ENCODE measurements around the gene SLC35E4.

SLC35E4 gene

GRCh38 chr22:30640839-30641430 is 5.4 kb downstream of the SLC35E4 start:
- H3K4me3 ChIP-seq (ENCODE audit: low read depth, low read length): no peak overlapping the region
- TF ChIP-seq, protein P1, sequence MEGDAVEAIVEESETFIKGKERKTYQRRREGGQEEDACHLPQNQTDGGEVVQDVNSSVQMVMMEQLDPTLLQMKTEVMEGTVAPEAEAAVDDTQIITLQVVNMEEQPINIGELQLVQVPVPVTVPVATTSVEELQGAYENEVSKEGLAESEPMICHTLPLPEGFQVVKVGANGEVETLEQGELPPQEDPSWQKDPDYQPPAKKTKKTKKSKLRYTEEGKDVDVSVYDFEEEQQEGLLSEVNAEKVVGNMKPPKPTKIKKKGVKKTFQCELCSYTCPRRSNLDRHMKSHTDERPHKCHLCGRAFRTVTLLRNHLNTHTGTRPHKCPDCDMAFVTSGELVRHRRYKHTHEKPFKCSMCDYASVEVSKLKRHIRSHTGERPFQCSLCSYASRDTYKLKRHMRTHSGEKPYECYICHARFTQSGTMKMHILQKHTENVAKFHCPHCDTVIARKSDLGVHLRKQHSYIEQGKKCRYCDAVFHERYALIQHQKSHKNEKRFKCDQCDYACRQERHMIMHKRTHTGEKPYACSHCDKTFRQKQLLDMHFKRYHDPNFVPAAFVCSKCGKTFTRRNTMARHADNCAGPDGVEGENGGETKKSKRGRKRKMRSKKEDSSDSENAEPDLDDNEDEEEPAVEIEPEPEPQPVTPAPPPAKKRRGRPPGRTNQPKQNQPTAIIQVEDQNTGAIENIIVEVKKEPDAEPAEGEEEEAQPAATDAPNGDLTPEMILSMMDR (conservative IDR thresholded peaks at IDR 0.05; ENCODE audit: low read depth, low read length): no peak
- DNase-seq (ENCODE audit: low read depth): no peak

DNA sequence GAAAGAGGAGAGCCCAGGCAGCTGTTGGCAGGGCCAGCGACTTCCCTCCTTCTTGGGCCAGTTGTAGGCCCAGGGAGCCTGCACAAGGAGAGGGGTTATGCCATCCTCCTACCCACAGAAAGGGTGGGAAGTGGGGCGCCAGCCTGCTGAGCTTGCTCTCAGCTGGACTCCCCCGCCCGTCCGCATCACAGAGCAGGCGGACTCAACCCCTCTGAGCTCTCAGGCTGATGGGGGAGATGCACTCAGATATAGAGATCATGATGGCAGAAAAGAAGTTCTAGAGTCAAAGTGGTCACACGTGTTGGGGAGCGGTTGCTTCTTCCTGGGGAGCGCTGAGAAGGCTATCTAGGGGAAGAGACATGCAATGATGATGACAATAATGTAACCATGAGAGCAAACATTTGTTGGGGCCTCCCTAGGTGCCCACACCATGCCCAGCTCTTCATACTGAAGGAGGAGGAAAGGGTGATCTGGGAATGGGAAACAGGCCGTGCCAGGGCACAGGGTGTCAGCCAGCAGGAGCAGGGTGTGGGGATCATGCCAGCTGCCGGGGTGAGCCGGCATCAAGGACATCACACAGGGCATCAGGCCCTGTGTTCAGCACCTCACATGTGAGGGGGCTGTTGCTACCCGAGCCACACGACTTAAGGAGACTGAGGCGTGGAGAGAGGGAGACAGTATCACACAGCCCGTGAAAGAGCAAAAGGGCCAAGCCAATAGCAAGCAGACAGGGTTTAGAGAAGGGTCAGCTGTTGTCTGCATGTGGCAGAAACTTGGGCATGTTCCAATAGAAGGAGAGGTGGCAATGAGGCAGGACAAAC is 7.7 kb downstream of the SLC35E4 start:
- DNase-seq (ENCODE audit: low read depth): no peak
- H3K4me3 ChIP-seq (ENCODE audit: low read depth, low read length): no peak overlapping the region
- TF ChIP-seq, protein P1 (conservative IDR thresholded peaks at IDR 0.05; ENCODE audit: low read depth, low read length): no peak

DNA sequence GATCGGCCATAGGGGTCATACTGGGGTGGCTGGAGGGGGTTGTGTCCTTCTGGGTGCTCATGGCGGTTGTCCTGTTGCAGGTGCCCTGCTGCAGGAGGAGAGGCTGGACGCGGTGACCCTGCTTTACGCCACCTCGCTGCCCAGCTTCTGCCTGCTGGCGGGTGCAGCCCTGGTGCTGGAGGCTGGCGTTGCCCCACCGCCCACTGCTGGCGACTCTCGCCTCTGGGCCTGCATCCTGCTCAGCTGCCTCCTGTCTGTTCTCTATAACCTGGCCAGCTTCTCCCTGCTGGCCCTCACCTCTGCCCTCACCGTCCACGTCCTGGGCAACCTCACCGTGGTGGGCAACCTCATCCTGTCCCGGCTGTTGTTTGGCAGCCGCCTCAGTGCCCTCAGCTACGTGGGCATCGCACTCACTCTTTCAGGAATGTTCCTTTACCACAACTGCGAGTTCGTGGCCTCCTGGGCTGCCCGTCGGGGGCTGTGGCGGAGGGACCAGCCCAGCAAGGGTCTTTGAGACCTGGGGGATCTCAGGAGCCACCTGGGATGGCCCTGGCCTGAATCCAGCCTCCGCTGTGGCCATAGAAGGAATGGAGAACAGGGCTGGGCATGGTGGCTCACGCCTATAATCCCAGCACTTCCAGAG is 11.1 kb downstream of the SLC35E4 start:
- H3K4me3 ChIP-seq (ENCODE audit: low read depth, low read length): no peak overlapping the region
- TF ChIP-seq, protein P1 (conservative IDR thresholded peaks at IDR 0.05; ENCODE audit: low read depth, low read length): no peak
- no peak for DNase-seq (ENCODE audit: low read depth)

DNA sequence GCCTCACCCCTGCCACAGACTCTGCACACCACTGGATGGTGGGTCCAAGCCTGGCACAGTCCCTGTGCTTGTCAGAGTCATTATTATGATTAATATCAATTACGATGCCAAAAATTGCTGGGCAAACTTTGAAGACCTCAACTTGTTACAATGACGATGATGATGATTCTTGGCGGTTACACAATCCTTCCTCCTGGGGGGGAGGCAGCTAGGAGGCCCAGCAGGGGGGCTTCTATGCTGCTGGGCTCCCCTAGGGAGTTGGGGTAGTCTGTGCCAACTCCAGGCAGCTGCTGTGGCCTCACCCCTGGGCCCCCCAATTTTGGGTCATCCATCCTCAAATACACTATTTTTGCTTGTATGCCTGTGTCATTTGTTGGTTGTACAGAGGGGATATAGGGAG is 12.0 kb downstream of the SLC35E4 start:
- TF ChIP-seq, protein P1 (conservative IDR thresholded peaks at IDR 0.05; ENCODE audit: low read depth, low read length): no peak
- no peak overlapping the region for H3K4me3 ChIP-seq (ENCODE audit: low read depth, low read length)
- no peak for DNase-seq (ENCODE audit: low read depth)

GRCh38 chr22:30648825-30649224 is 13.2 kb downstream of the SLC35E4 start:
- no peak overlapping the region for H3K4me3 ChIP-seq (ENCODE audit: low read depth, low read length)
- TF ChIP-seq, protein P1 (conservative IDR thresholded peaks at IDR 0.05; ENCODE audit: low read depth, low read length): no peak
- no peak for DNase-seq (ENCODE audit: low read depth)

DNA sequence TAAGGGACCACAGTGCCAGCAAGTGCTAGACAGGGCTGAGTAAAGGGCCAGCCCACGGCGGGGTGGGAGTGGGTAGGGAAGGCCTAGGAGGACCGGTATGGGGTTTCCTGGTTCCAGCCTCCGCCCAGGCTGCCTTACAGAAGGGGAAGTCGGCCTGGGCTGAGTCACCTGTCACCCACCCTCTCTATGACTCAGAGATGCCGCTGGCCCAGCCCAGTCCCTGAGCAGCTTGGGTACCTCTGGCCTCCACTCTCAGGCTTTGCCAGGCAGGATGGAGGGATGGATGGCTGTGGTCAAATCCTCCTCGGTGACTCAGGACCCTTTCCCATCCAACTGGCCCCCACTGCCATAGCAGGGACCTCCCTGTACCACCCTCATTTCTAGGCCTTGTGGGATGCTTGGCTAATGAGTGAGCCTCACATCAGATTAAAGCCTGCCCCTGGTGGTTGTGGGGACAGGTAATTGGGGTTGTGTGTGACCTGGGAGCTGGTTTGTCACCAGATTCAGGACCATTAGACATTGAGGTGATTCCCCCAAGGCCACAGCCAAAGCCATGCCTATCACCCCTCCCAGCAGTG is 13.9 kb downstream of the SLC35E4 start:
- TF ChIP-seq, protein P1 (conservative IDR thresholded peaks at IDR 0.05; ENCODE audit: low read depth, low read length): peak; percentile 11
- DNase-seq (ENCODE audit: low read depth): peak; percentile 62
- H3K4me3 ChIP-seq (ENCODE audit: low read depth, low read length): no peak overlapping the region

Measured in choroid plexus epithelial cell (primary cell).